PC-9 (cell line): ENCODE results near the gene CRHR2.

Experiments used
- CTCF ChIP-seq: fragments of 200-600 bp; sonication (generic); conservative IDR thresholded peaks from 2 replicates; pipeline ENCODE4 v1.6.1; 2017; ENCODE audit warnings: mixed run types, antibody characterized with exemption, mild to moderate bottlenecking, moderate library complexity
- EZH2 ChIP-seq: fragments of 200-600 bp; sonication (generic); IDR thresholded peaks from 2 replicates; pipeline ENCODE4 v1.8.0; 2017; ENCODE audit warnings: antibody characterized with exemption, low read depth

- TF ChIP-seq CTCF (no peak), EZH2 (no peak)
Observed at GRCh38 chr7:30706316-30706715, 24.1 kb upstream of the CRHR2 start.
